Nephron progenitor cell (in vitro differentiated cells): ENCODE measurements around the gene FBXO38.

Source experiments
- DNase-seq: peaks from one replicate; pipeline ENCODE4 v3.0.0; 2021
- H3K27ac Mint-ChIP-seq: 2 replicates; pipeline ENCODE4 v1.8.0; 2021; ENCODE audit warnings: mild to moderate bottlenecking, moderate library complexity, mixed read lengths
- H3K27me3 Mint-ChIP-seq: 2 replicates; pipeline ENCODE4 v1.8.0; 2021; ENCODE audit warnings: mild to moderate bottlenecking, low read depth, mixed read lengths; ENCODE audit not compliant: poor library complexity
- H3K36me3 Mint-ChIP-seq: 2 replicates; pipeline ENCODE4 v1.8.0; 2021; ENCODE audit warnings: low read depth, mixed read lengths
- H3K4me1 Mint-ChIP-seq: 2 replicates; pipeline ENCODE4 v1.8.0; 2021; ENCODE audit warnings: mixed read lengths
- H3K4me3 Mint-ChIP-seq: 2 replicates; pipeline ENCODE4 v1.8.0; 2021; ENCODE audit warnings: mild to moderate bottlenecking, moderate library complexity, mixed read lengths
- H3K9me3 Mint-ChIP-seq: 2 replicates; pipeline ENCODE4 v1.8.0; 2021; ENCODE audit warnings: mild to moderate bottlenecking, moderate library complexity, mixed read lengths
- TF ChIP-seq, protein P1 (sequence below): fragments of 200-600 bp; sonication (generic); IDR thresholded peaks from 2 replicates; pipeline ENCODE4 v1.5.0; 2021; ENCODE audit warnings: antibody characterized with exemption

The FBXO38 gene

DNA sequence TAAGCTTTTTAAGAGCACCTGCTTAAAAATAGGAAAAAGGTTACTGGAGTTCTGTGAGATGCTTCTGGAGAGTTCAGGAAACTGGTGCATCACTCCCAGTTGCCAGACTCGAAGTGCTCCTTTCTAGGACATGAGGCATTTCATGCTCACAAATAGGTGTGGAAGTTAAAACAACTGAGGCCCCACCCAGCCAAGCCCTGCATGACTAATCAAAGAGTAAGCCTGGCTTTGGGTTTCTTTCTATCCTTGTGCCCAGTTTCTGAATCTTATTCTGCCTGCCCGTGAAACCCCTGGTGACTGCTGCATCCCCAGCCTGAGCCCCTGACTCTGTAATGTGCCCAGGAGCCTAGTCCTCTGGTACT lies 40.7 kb upstream of the FBXO38 start:
- H3K27me3 Mint-ChIP-seq = no peaks in the 10 kb centered on the region
- peak overlapping the region; percentile 8 for H3K27ac Mint-ChIP-seq
- TF ChIP-seq, protein P1, sequence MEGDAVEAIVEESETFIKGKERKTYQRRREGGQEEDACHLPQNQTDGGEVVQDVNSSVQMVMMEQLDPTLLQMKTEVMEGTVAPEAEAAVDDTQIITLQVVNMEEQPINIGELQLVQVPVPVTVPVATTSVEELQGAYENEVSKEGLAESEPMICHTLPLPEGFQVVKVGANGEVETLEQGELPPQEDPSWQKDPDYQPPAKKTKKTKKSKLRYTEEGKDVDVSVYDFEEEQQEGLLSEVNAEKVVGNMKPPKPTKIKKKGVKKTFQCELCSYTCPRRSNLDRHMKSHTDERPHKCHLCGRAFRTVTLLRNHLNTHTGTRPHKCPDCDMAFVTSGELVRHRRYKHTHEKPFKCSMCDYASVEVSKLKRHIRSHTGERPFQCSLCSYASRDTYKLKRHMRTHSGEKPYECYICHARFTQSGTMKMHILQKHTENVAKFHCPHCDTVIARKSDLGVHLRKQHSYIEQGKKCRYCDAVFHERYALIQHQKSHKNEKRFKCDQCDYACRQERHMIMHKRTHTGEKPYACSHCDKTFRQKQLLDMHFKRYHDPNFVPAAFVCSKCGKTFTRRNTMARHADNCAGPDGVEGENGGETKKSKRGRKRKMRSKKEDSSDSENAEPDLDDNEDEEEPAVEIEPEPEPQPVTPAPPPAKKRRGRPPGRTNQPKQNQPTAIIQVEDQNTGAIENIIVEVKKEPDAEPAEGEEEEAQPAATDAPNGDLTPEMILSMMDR = no peak
- no peaks in the 10 kb centered on the region for H3K9me3 Mint-ChIP-seq
- no peaks in the 10 kb centered on the region for H3K36me3 Mint-ChIP-seq
- H3K4me1 Mint-ChIP-seq = no peaks in the 10 kb centered on the region
- no peak overlapping the region for H3K4me3 Mint-ChIP-seq
- DNase-seq = no peak

DNA sequence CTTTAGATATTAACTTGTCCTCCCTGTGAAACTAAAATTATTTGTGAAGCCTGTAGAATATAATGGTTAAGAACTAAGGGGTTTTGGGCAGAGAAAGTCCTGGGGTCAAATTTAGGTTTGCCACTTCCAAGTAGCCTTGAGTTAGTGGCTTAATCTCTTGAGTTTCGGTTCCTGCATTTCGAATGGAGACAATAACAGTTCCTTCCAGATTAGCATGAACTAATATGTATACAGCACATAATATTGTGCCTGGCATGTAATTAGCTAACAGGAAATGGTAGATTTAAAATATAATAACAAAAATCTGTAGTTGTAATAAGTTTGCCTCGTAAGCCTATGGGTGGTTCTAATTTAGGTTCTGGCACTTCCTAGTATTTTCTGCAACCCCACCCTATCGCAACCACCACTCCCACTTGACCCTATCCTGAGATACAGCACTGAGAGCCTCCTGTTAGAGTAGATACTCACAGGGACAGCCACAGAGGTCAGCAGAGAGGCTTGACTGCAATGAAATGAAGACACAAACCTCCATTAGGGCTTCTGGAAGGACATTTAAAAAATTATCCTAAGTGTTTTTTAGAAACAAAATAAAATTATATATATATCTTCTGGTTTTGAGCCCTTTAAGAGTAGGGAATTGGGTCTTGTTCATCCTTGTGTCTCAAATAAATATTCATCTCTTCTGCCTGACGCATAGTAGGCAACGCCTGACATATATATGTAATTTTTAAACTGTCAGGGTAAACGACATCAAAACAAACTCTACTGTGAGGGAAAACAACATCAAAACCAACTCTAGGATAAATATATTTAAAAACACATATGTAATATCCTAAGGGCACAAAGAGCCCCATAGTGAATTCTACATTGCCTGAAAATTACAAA lies 39.9 kb upstream of the FBXO38 start:
- TF ChIP-seq, protein P1 = no peak
- DNase-seq = no peak
- no peak overlapping the region for H3K4me3 Mint-ChIP-seq
- no peaks in the 10 kb centered on the region for H3K36me3 Mint-ChIP-seq
- no peaks in the 10 kb centered on the region for H3K9me3 Mint-ChIP-seq
- H3K4me1 Mint-ChIP-seq = no peaks in the 10 kb centered on the region
- no peaks in the 10 kb centered on the region for H3K27me3 Mint-ChIP-seq
- no peak overlapping the region for H3K27ac Mint-ChIP-seq

DNA sequence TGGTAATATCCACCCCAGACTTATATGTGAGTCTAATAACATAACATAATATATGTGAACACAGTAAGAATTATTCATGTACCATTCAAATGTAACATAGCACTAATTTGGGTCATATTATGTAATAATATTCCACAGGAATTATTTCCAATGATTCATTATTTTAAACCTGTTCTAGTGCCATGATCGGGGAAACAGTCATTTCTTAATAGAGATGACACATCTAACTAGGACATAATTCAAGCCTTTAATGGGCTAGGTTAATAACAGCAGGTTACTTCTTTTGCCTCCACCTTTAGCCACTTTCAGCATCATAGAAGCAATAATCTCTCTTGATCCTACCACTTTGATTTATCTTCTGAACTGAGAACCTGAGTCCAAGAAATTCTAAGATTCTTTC lies 36.1 kb upstream of the FBXO38 start:
- Mint-ChIP-seq H3K9me3 (no peaks in the 10 kb centered on the region), H3K36me3 (no peaks in the 10 kb centered on the region), H3K27ac (no peak overlapping the region), H3K4me3 (no peak overlapping the region), H3K4me1 (no peaks in the 10 kb centered on the region), H3K27me3 (peaks cover 3% of the 10 kb centered on the region)
- TF ChIP-seq, protein P1 = no peak
- DNase-seq = no peak

GRCh38 chr5:148352696-148353095 lies 31.1 kb upstream of the FBXO38 start:
- no peaks in the 10 kb centered on the region for H3K36me3 Mint-ChIP-seq

GRCh38 chr5:148353634-148354033 lies 30.1 kb upstream of the FBXO38 start:
- no peaks in the 10 kb centered on the region for H3K9me3 Mint-ChIP-seq
- no peaks in the 10 kb centered on the region for H3K4me1 Mint-ChIP-seq
- peaks cover 3% of the 10 kb centered on the region for H3K27me3 Mint-ChIP-seq
- H3K4me3 Mint-ChIP-seq = no peak overlapping the region
- TF ChIP-seq, protein P1 = no peak
- DNase-seq = no peak
- H3K27ac Mint-ChIP-seq = no peak overlapping the region
- H3K36me3 Mint-ChIP-seq = no peaks in the 10 kb centered on the region

More at GRCh38 chr5:148352696-148353095, 31.1 kb upstream of the FBXO38 start:
- TF ChIP-seq, protein P1 = no peak
- Mint-ChIP-seq H3K27me3 (peaks cover 3% of the 10 kb centered on the region), H3K9me3 (no peaks in the 10 kb centered on the region), H3K4me1 (no peaks in the 10 kb centered on the region), H3K27ac (no peak overlapping the region), H3K4me3 (no peak overlapping the region)
- DNase-seq = no peak

DNA sequence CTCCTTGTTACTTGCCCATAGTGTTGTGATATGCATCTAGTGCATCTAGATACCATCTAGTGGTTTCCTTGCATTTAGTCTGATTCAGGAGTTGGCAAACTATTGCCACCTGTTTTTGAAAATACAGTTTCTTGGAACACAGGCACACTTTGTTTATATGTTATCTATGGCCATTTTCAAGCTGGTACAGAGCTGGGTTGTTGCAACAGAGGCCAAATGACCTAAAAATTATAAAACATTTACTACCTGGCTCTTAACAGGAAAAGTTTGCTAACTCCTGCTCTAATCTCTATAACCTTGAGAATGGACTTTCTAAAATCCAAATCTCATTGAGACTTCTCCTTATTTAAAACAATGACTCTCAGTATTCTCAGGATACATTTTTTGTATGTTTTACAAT lies 19.4 kb upstream of the FBXO38 start:
- Mint-ChIP-seq H3K27me3 (no peaks in the 10 kb centered on the region), H3K4me3 (no peak overlapping the region), H3K4me1 (no peaks in the 10 kb centered on the region), H3K27ac (no peak overlapping the region), H3K36me3 (peaks cover 13% of the 10 kb centered on the region), H3K9me3 (peaks cover 10% of the 10 kb centered on the region)
- TF ChIP-seq, protein P1 = no peak
- DNase-seq = no peak
